Body of pancreas (tissue), 4 donors: ENCODE measurements around the gene RREB1.

Experiments
- POLR2A ChIP-seq, 3 donors: fragments of 450-650 bp; IDR thresholded peaks; one replicate each; pipeline ENCODE4 v1.6.1; 2016; ENCODE audit warnings: antibody characterized with exemption in 3 of 3, mild to moderate bottlenecking in 2 of 3
- TF ChIP-seq, protein P1 (sequence below), 7 experiments: fragments of 450-650 bp in 4 of 7; fragments of 200-600 bp in 3 of 7; sonication (generic) in 3 of 7; IDR thresholded peaks; one replicate each; pipeline ENCODE4 v1.5.1; 2016 to 2019; ENCODE audit warnings: antibody characterized with exemption in 7 of 7

DNA sequence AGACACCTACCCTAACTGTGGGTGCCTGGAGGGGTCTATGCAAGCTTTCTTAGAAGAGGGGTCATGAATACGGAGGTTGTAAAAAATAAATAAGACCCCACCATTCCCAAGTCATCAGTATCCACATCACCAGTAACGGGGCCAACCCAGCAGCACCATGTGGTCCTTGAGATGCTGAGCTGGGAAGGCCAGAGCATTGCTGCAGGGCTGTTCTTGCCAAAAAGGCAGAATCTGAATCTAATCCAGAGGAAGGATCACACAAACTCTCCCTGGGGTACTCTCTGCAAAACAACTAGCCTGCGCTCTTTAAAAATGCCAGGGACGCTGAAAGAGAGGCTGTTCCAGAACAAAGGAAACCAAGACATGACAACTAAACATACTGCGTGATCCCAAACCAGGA lies 162.1 kb downstream of the RREB1 start:
- TF ChIP-seq POLR2A (IDR thresholded peaks at IDR 0.05) = no peak
- TF ChIP-seq, protein P1, sequence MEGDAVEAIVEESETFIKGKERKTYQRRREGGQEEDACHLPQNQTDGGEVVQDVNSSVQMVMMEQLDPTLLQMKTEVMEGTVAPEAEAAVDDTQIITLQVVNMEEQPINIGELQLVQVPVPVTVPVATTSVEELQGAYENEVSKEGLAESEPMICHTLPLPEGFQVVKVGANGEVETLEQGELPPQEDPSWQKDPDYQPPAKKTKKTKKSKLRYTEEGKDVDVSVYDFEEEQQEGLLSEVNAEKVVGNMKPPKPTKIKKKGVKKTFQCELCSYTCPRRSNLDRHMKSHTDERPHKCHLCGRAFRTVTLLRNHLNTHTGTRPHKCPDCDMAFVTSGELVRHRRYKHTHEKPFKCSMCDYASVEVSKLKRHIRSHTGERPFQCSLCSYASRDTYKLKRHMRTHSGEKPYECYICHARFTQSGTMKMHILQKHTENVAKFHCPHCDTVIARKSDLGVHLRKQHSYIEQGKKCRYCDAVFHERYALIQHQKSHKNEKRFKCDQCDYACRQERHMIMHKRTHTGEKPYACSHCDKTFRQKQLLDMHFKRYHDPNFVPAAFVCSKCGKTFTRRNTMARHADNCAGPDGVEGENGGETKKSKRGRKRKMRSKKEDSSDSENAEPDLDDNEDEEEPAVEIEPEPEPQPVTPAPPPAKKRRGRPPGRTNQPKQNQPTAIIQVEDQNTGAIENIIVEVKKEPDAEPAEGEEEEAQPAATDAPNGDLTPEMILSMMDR (IDR thresholded peaks at IDR 0.05) = no peak
